ENCODE results near the gene UBE2L5. TPM values are rescaled to one million over a fixed set of nuclear protein-coding genes. Genes with fewer than 3 reads are reported as not detected.

Gene UBE2L5
- not detected in 2 replicates for total RNA-seq

DNA sequence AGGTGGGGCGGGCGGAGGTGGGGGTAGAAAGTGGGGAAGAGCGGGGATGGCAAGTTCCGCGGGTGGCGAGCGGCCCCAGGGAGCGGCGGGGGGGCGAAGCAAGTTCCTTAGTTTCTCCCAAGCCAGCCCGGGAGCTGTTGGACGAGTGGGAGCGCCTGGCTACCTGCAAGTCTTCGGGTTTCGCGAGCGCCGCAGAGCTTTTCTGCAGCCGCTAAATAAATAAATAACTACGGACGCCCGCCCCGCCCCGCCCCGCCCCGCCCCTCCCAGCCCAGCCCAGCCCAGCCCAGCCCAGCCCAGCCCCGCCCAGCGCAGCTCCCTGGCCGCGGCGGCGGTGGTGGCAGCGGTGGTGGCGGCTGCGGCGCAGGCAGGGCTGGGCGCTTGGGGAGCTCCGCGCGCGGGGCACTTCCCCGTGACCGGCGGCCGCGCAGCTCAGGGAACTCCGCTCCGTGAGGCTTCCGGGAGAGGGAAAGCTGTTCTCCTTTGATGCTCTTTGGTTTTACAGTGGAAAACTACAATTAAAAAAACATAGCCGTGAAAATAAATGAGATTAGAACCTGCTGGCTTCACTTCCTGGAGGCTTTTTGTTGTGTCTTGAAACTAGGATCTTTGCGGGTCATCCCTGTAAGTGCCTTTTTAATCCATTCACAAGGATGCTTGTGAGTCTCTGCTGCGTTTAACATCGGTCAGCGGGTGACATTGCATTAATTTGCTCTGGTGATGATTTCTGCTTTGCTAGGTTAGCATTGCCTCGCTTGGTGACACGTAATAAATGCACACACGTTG, at the start of gene UBE2L5:
TSS of gene UBE2L5 (plus strand) at position 440 of the 786 bp plus-strand sequence. CDS start 5,498 bp downstream, outside the sequence.
- DNase-seq (ENCODE audit: low read depth, low spot score): peak; percentile 36

DNA sequence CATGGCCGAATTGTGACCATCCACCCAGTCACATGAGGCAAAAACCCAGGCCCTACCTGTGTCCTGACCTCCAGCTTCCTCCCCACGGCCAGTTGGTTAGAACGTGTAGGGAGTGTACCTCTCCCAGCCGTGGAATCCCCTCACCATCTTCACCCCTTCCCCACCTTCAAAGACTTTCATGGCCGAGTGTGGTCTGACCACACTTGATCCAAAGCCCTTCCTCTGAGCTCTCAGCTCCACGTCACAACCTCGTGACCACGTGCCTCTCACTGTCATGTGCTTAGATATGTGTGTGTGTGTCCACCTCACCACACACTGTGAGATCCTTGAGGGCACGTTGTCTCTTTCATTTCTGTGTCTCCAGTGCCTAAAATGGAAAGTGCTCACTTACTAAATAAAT, 48.6 kb upstream of the UBE2L5 start:
- no peak for DNase-seq (ENCODE audit: low read depth, low spot score)

DNA sequence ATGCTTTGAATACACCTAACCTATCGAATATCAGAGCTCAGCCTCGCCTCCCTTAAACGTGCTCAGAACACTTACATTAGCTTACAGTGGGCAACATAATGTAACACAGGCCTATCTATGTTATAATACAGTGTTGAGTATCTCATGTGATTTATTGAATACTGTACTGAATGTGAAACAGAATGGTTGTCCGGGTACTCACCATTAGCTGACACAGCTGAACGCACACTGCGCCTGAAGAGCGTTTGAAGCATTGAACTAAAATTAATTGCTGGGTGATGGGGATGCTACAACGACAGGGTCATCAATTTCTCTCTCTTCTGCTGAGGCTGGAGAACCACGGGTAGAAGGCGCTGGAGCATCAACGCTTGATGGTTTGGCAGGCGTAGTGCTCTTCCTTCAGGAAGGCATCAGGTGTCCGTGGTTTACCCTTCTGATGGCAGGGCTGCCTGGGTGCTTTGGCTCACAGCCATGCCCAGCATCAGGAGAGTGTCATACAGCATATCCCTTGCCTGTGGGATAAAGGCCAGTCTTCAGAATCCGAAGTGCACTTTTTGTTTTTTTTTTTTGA, 46.9 kb upstream of the UBE2L5 start:
- no peak for DNase-seq (ENCODE audit: low read depth, low spot score)

DNA sequence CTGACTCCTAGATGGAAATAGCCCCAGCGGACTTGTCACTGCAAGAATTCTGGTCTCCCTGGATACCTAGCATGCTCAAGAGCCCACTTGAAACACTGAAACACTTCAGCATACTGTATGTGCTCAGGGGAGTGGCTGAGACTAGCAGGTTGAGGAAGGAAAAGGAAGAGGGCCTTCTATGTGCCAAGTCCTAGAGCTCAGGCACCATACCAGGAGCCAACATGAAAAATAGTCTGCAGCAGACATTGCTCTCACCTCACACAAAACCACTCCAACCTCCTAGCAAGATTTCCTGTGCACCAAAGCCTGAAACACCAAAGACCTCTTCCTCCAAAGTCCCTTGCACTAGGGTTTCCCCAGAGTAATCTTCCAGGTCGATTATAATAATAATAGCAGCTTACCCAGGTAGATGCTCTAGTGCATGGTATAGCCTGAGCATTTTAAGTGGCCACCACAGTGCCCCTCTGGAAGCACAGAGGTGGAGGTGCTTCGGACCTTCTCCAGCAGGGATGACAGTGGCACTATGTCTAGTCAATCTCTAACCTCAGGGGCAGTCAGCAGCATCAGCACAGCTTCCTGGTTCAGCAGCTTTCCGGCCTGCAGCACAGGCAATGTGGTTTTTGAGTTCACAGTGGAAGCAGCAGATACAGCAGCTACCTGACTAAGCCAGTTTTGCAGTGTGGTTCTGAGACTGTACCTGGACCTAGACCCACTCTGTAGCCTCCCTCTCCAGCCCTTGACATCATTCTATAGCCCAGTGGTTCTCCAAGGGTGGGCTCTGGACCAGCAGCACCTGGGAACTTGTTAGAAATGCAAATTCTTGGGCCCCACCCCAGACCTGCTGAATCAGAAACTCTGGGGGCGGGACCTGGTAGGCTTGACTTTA, 45.6 kb upstream of the UBE2L5 start:
- no peak for DNase-seq (ENCODE audit: low read depth, low spot score)

DNA sequence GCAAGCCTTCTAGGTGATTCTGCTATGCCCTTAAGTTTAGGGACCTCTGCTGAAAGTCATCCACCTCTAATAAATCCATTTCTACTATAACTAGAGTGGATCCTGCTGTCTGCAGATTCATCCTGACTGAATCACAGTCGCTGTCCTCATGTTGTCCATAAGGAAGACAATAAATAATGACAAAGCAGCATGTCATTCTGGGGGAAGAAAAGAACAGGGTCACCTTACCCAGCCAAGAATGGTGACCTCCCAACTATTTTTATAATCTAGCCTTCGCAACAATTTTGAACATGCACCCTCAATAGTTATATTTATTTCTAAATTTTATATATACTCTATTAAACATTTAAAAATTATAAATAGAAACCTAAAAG, 45.0 kb upstream of the UBE2L5 start:
- no peak for DNase-seq (ENCODE audit: low read depth, low spot score)

DNA sequence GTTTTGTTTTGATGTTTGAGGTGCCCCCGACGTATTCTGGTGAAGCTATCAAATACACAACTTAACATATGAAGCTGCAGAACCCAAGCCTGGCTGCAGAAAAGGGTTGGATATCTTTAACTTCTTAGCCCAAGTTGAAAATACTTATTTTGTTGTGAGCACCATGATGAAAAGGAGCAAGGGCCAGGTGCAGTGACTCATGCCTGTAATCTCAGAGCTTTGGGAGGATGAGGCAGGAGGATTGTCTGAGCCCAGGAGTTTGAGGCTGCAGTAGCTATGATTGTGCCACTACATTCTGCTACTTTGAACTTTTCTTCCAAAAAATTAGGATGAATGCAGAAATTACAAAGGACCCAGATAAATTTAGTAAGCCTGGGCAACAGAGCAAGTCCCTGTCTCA, 44.1 kb upstream of the UBE2L5 start:
- no peak for DNase-seq (ENCODE audit: low read depth, low spot score)

DNA sequence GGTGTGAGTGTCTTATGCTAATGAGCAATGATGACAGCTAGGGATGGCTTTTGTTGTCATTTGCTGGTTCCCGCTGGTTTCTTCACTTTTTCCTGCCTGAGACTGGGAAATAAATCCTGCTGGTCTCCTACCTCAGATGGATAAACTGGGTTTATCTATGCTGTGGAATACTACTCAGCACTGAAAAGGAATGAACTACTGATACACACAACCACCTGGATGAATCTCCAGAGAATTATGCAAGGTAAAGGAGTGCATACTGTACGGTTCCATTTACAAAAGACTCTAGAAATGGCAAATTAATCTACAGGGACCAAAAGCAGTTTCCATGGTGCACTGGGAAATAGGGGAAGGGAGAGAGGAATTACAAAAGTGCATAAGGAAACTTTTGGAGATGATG, 41.2 kb upstream of the UBE2L5 start:
- no peak for DNase-seq (ENCODE audit: low read depth, low spot score)

DNA sequence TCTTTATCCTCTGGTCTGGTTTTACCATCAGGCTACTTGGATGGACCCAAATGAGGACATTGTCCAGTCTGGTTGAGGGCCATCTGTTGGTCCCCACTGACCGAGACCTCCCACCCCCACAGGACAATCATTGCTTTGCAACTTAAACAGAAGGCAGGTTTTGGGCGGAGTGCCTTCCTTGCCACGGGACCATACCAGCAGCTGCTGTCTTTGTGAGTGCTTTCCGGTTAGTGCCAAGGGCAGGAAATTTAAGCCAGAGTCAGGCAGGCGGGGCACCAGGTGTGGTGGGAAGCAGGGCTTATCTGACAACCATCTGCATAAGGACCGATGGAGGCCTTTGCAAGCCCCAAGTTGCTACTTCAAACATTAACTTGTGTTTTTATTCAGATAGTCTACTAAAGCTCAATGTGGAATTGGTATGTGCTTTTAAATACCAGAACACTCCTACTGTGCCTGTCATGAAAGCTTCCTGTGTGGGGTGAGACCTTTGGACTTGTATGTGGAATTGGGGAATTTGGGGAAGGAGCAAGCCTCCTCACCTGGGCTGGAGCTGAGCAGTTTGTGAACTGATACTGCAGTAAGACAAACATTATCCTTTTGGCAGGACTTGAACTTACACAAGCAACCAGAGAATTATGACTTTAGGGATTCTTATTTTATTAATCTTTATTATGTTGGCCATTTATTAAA, 39.3 kb upstream of the UBE2L5 start:
- no peak for DNase-seq (ENCODE audit: low read depth, low spot score)

DNA sequence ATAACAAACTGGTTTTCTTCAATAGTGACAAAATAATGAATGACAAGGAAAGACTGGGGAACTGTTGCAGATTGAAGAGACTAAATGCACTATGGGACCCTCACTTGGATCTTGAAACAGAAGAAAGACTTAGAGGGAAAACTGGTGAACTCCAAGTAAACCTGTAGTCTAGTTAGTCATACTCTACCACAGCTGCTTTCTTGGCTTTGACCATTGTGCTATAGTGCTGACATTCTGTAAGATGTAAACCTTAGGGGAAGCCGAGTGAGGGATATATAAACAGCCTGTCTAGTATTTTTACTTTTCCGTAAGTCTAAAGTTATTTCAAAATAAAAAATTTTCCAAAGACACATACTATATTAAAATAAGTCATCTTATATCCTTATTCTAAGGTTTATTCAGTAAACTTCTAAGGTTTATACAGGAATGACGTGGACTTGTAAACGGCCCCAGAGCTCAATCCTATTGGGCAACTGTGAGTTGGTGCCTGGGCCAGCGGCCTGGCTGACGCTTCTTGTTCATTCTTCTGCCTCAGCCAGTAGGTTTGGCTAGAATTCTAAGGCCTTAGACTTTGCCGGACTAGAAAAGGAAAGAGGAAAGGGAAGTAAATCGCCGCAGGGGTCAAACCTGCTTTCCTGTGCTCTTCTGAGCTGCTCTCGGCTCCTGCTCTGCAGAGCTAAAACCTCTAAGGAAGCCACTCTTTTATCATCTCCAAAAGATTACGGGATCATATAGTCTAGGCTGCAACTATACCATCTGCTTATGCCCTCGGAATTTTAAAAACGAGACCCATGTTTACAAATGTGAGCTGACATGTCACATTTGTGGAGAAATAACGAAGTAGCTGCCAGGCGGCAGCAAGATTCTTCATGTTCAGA, 33.6 kb upstream of the UBE2L5 start:
- no peak for DNase-seq (ENCODE audit: low read depth, low spot score)

DNA sequence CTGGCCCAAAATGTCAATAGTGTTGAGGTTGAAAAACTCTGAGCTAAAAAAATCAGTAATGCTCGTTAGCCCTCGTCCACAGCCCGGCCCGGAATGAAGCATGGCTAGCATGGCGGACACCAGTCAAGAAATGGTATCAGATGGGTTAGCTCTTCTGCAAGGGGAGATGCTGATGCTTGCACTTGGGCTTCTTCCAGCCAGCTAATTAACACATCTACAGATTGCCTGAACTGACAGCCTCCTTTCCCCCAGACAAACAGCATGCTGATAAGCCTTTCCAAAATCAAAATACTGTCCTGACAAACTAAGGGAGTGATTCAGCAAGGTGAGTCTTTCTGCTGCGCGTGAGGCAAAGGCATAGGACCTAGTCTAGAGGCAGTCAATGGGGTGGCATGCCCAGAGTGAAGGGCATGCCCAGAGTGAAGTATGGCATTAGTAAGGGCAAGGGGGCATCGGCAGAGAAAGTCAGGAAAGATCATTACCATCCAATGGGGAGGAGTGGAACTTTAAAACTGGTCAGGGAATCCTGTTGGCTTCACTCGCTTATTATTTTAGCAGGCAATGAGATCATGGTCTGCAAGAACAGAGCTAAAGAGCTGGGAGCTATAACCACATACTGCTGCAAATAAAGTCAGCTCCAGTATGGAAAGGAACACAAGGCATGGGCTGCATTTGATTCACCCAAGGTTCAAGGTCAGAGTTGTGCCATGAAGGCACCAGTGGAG, 30.2 kb upstream of the UBE2L5 start:
- DNase-seq (ENCODE audit: low read depth, low spot score): no peak

DNA sequence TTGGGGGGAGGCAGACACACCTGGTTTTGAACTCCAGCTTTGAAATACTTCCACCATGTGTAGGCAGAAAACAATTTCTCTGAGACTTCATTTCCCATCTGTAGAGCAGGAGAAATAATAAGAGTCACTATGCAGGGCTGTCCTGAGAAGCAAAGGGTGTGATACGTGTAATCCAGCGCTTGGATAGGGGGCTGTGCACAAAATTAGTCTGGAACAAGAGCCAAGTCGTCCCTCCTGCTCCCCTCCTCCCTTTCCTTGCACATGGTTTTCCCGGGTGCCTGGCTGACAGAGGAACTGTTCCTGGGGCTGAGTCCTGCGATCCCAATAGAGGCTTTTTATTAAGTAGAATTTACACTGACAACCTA, 29.6 kb upstream of the UBE2L5 start:
- no peak for DNase-seq (ENCODE audit: low read depth, low spot score)

DNA sequence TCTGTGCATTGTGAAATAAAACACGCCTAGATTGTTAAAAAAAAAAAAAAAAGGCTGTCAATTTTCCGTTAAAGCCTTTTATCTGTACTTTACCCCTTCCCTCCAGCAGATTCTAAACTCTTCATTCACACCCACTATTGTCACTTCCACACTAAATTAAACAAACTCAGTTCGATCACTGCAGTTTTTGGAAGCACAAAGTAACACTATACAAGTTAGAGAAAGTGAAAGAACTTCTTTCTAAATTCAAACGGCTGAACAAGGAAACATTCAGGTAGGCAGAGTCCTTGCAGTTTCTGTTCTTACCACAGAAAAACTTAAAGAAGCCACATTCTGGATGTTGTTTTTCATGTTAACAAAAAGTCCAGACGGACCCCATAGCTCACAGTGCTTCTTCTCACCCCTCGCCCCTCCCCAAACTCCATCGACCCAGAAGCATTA, 27.5 kb upstream of the UBE2L5 start:
- DNase-seq (ENCODE audit: low read depth, low spot score): no peak

DNA sequence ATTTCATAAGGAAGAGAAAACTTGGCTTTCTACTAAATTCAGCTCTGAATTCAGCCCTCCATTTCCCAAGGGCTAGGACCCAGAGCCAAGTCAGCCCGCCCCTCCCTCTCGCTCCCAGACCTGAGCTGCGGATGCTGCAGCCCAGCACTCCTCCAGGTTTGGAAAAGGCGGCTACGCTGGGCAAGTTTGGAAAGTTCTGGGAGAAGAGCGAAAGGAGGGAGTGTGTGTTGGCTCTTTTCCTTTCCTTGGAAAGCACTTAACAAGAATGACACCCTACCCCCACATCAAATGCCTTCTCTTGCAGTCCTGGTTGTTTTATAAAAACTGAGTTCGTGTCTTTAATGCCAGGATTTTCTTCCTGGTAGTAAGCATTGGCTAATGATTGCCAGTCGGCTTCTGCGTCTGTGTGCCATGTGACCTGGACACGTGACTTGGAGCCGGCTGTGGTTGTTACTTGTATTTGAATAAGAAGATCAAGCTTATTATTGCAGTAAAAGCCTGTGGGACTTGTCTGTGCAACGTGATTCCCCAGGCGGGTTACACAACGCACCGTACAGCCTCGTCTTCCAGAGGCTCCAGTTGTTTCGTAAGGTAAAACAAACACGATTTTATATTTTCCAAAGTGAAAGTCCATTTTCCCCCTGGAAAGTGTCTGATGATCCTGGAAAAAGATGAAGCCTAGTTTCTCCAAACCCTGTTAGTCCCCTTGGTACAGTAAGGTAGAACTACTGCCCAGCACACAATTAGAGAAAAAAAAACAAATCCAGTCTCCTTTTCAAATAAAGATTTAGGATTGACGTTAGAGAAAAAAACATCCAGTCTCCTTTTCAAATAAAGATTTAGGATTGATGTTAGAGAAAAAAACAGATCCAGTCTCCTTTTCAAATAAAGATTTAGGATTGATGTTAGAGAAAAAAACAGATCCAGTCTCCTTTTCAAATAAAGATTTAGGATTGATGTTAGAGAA, 26.8 kb upstream of the UBE2L5 start:
- peak; percentile 64 for DNase-seq (ENCODE audit: low read depth, low spot score)

DNA sequence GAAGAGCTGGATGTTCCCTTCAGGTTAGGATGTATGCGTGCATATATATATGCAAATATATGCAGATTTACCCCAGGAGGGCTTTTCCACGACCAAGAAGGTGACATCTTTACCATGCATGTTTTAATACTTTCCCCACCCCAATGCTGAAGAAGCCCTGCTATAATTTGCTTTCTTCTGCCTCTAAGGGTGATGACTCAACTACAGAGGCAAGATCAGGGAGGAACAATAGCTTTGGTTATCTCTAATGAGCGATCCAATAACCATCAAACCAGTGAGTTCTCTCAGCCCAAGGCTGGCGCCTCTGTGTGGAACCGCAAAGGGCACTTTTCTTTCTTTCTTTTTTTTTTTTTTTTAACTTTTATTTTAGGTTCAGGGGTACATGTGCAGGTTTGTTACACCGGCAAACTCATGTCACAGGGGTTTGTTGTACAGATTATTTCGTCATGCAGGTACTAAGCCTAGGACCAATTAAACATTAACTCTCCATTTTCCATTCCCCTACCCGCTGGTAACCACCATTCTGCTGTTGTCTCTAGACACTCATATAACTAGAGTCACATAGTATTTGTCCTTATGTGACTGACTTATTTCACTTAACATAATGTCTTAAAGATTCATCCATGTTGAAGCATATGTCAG, 25.7 kb upstream of the UBE2L5 start:
- no peak for DNase-seq (ENCODE audit: low read depth, low spot score)

DNA sequence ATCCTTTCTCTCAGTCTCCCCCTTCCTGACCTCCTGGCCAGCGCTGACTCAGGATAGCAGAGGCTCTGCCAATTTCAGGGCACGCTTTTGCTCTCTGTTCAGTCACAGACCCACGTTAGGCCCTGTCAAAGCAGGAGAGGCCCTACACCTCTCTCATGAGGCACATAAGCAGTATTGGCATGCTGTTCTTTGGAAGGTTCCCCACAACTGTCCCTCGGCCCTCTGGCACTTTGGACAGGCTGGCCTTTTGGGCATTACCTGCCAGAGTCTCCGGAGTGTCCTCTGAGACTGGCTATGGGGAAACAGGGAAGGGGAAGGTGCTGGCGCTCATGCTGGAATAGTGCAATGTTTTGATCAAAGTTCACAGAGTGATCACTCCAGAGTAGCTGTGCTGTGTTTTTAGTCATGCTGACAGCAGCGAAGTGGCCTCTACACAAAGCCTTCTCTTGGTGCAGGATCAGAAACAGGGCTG, 23.7 kb upstream of the UBE2L5 start:
- DNase-seq (ENCODE audit: low read depth, low spot score): no peak

DNA sequence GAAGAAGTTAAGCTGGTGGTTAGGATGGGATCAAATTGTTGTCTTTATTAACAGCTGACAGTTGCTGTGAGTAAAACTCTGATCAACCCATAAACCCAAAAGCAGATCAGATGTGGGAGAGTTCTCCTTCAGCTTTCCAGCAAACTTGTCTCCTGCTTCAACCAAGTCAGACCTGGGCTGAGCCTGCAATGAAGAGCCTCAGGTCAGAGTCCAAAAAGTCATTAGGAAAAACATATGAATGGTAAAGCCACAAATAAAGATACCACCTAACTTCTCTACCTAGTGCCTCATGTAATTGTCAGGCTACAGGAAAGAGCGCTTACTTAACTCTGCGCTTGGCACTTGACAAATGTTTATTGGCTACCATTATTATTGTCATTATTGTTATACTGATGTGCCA, 21.9 kb upstream of the UBE2L5 start:
- DNase-seq (ENCODE audit: low read depth, low spot score): no peak

DNA sequence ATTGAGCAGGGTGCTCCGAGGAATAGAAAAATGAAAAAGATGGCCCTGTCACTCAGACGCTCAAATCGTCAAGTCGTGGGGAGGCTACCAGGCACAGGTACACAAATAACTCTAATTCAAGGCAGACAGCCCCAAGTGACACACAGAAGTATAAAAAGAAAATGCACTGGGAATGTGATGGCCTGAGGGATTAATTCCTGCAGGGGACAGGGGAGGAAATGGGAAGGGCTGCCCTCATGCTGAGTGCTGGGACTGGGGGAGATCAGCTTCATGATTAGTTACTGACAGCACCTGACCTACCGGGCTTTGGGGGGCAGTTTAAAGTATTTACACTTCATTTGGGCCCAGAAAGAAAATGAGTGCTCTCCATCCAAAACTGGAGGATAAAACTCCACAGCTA, 20.9 kb upstream of the UBE2L5 start:
- no peak for DNase-seq (ENCODE audit: low read depth, low spot score)

DNA sequence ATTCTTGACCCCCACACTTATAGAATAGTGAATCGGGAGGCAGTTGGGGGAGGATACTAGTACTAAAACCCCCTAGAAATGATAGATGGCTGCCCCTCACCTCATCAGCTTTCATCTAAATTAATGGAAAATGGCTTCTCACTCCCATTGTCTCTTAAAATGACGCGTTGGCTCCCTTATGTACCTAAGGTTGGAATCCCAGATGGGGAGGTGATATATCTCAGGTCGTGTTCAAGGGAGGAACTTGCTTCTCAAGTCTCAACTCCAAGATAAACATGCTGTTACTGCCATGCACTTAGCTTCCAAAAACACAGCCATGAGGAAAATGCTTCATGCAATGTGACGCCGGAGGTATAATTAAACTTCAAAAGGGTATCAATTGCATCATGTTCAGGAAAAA, 18.8 kb upstream of the UBE2L5 start:
- no peak for DNase-seq (ENCODE audit: low read depth, low spot score)
